GM23338 (cell line): ENCODE results near the gene SCGB1D4.
"Not testable (repeated sequence)": the region's sequence is repeated elsewhere in the genome, so short reads cannot be mapped to it uniquely, and the experiment has no call there.

Experiments used
- CREB1 ChIP-seq: fragments of 250-450 bp; sonication (Bioruptor Pico); IDR thresholded peaks from 2 replicates; pipeline ENCODE4 v1.5.0; 2020; ENCODE audit warnings: low read depth, mild to moderate bottlenecking, moderate library complexity
- EZH2 ChIP-seq: fragments of 200-600 bp; sonication (generic); IDR thresholded peaks from one replicate; pipeline ENCODE4 v1.8.0; 2017; ENCODE audit warnings: antibody characterized with exemption, mild to moderate bottlenecking, low read depth; ENCODE audit not compliant: unreplicated experiment
- EZH2phosphoT487 ChIP-seq: fragments of 200-600 bp; sonication (generic); IDR thresholded peaks from one replicate; pipeline ENCODE4 v1.8.1; 2018; ENCODE audit warnings: antibody characterized with exemption; ENCODE audit not compliant: unreplicated experiment
- JUNB ChIP-seq: IDR thresholded peaks from one replicate; pipeline ENCODE4 v1.6.1; 2016; ENCODE audit warnings: antibody characterized with exemption; ENCODE audit not compliant: unreplicated experiment
- POLR2AphosphoS5 ChIP-seq: IDR thresholded peaks from 2 replicates; pipeline ENCODE4 v1.6.1; 2016; ENCODE audit warnings: antibody characterized with exemption, low read depth
- STAT1 ChIP-seq: IDR thresholded peaks from one replicate; pipeline ENCODE4 v1.6.1; 2016; ENCODE audit warnings: antibody characterized with exemption; ENCODE audit not compliant: unreplicated experiment
- ZNF331 ChIP-seq: fragments of 250-450 bp; sonication (Bioruptor Pico); IDR thresholded peaks from 2 replicates; pipeline ENCODE4 v1.5.0; 2020; ENCODE audit warnings: low read depth, mild to moderate bottlenecking, moderate library complexity
- TF ChIP-seq, protein P1 (sequence below), 2 experiments: fragments of 200-600 bp in 1 of 2; sonication (generic) in 1 of 2; conservative IDR thresholded peaks; 2 replicates each; pipeline versions ENCODE4 v1.5.1 to v1.6.1; 2016 to 2017; ENCODE audit warnings: antibody characterized with exemption in 2 of 2, low read depth in 2 of 2, mild to moderate bottlenecking in 2 of 2, moderate library complexity in 1 of 2
- TF ChIP-seq, protein P2 (sequence below): IDR thresholded peaks from one replicate; pipeline ENCODE4 v1.6.1; 2018; ENCODE audit warnings: antibody characterized with exemption; ENCODE audit not compliant: unreplicated experiment
- TF ChIP-seq, protein P3 (sequence below): fragments of 250-450 bp; sonication (Bioruptor Pico); IDR thresholded peaks from 2 replicates; pipeline ENCODE4 v1.5.0; 2020; ENCODE audit warnings: mild to moderate bottlenecking, moderate library complexity
- TF ChIP-seq, protein P4 (sequence below): IDR thresholded peaks from 2 replicates; pipeline ENCODE4 v1.6.1; 2016; ENCODE audit warnings: antibody characterized with exemption

DNA sequence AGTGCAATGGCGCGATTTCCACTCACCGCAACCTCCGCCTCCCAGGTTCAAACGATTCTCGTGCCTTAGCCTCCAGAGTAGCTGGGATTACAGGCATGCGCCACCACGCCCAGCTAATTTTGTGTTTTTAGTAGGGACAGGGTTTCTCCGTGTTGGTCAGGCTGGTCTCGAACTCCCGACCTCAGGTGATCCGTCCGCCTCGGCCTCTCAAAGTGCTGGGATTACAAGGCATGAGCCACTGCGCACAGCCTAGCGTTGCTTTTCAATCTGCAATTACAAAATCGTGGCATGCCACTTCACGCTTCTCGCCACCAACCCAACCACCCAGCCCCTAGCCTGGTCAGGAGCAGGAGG lies 38.1 kb upstream of the SCGB1D4 start:
- TF ChIP-seq, protein P1, sequence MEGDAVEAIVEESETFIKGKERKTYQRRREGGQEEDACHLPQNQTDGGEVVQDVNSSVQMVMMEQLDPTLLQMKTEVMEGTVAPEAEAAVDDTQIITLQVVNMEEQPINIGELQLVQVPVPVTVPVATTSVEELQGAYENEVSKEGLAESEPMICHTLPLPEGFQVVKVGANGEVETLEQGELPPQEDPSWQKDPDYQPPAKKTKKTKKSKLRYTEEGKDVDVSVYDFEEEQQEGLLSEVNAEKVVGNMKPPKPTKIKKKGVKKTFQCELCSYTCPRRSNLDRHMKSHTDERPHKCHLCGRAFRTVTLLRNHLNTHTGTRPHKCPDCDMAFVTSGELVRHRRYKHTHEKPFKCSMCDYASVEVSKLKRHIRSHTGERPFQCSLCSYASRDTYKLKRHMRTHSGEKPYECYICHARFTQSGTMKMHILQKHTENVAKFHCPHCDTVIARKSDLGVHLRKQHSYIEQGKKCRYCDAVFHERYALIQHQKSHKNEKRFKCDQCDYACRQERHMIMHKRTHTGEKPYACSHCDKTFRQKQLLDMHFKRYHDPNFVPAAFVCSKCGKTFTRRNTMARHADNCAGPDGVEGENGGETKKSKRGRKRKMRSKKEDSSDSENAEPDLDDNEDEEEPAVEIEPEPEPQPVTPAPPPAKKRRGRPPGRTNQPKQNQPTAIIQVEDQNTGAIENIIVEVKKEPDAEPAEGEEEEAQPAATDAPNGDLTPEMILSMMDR (conservative IDR thresholded peaks at IDR 0.05; ENCODE audit: low read depth in 2 of 2) = not testable (repeated sequence)
- not testable (repeated sequence) for TF ChIP-seq EZH2, POLR2AphosphoS5, JUNB, EZH2phosphoT487, STAT1, CREB1, ZNF331
- TF ChIP-seq, protein P2, sequence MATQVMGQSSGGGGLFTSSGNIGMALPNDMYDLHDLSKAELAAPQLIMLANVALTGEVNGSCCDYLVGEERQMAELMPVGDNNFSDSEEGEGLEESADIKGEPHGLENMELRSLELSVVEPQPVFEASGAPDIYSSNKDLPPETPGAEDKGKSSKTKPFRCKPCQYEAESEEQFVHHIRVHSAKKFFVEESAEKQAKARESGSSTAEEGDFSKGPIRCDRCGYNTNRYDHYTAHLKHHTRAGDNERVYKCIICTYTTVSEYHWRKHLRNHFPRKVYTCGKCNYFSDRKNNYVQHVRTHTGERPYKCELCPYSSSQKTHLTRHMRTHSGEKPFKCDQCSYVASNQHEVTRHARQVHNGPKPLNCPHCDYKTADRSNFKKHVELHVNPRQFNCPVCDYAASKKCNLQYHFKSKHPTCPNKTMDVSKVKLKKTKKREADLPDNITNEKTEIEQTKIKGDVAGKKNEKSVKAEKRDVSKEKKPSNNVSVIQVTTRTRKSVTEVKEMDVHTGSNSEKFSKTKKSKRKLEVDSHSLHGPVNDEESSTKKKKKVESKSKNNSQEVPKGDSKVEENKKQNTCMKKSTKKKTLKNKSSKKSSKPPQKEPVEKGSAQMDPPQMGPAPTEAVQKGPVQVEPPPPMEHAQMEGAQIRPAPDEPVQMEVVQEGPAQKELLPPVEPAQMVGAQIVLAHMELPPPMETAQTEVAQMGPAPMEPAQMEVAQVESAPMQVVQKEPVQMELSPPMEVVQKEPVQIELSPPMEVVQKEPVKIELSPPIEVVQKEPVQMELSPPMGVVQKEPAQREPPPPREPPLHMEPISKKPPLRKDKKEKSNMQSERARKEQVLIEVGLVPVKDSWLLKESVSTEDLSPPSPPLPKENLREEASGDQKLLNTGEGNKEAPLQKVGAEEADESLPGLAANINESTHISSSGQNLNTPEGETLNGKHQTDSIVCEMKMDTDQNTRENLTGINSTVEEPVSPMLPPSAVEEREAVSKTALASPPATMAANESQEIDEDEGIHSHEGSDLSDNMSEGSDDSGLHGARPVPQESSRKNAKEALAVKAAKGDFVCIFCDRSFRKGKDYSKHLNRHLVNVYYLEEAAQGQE = not testable (repeated sequence)
- TF ChIP-seq, protein P3, sequence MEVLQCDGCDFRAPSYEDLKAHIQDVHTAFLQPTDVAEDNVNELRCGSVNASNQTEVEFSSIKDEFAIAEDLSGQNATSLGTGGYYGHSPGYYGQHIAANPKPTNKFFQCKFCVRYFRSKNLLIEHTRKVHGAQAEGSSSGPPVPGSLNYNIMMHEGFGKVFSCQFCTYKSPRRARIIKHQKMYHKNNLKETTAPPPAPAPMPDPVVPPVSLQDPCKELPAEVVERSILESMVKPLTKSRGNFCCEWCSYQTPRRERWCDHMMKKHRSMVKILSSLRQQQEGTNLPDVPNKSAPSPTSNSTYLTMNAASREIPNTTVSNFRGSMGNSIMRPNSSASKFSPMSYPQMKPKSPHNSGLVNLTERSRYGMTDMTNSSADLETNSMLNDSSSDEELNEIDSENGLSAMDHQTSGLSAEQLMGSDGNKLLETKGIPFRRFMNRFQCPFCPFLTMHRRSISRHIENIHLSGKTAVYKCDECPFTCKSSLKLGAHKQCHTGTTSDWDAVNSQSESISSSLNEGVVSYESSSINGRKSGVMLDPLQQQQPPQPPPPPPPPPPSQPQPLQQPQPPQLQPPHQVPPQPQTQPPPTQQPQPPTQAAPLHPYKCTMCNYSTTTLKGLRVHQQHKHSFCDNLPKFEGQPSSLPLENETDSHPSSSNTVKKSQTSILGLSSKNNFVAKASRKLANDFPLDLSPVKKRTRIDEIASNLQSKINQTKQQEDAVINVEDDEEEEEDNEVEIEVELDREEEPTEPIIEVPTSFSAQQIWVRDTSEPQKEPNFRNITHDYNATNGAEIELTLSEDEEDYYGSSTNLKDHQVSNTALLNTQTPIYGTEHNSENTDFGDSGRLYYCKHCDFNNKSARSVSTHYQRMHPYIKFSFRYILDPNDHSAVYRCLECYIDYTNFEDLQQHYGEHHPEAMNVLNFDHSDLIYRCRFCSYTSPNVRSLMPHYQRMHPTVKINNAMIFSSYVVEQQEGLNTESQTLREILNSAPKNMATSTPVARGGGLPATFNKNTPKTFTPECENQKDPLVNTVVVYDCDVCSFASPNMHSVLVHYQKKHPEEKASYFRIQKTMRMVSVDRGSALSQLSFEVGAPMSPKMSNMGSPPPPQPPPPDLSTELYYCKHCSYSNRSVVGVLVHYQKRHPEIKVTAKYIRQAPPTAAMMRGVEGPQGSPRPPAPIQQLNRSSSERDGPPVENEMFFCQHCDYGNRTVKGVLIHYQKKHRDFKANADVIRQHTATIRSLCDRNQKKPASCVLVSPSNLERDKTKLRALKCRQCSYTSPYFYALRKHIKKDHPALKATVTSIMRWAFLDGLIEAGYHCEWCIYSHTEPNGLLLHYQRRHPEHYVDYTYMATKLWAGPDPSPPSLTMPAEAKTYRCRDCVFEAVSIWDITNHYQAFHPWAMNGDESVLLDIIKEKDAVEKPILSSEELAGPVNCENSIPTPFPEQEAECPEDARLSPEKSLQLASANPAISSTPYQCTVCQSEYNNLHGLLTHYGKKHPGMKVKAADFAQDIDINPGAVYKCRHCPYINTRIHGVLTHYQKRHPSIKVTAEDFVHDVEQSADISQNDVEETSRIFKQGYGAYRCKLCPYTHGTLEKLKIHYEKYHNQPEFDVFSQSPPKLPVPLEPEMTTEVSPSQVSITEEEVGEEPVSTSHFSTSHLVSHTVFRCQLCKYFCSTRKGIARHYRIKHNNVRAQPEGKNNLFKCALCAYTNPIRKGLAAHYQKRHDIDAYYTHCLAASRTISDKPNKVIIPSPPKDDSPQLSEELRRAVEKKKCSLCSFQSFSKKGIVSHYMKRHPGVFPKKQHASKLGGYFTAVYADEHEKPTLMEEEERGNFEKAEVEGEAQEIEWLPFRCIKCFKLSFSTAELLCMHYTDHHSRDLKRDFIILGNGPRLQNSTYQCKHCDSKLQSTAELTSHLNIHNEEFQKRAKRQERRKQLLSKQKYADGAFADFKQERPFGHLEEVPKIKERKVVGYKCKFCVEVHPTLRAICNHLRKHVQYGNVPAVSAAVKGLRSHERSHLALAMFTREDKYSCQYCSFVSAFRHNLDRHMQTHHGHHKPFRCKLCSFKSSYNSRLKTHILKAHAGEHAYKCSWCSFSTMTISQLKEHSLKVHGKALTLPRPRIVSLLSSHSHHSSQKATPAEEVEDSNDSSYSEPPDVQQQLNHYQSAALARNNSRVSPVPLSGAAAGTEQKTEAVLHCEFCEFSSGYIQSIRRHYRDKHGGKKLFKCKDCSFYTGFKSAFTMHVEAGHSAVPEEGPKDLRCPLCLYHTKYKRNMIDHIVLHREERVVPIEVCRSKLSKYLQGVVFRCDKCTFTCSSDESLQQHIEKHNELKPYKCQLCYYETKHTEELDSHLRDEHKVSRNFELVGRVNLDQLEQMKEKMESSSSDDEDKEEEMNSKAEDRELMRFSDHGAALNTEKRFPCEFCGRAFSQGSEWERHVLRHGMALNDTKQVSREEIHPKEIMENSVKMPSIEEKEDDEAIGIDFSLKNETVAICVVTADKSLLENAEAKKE = not testable (repeated sequence)
- TF ChIP-seq, protein P4, sequence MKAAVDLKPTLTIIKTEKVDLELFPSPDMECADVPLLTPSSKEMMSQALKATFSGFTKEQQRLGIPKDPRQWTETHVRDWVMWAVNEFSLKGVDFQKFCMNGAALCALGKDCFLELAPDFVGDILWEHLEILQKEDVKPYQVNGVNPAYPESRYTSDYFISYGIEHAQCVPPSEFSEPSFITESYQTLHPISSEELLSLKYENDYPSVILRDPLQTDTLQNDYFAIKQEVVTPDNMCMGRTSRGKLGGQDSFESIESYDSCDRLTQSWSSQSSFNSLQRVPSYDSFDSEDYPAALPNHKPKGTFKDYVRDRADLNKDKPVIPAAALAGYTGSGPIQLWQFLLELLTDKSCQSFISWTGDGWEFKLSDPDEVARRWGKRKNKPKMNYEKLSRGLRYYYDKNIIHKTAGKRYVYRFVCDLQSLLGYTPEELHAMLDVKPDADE = not testable (repeated sequence)
